Parathyroid adenoma (tissue), 2 donors: ENCODE measurements around the gene HNMT.

Experiments used
- H2AFZ ChIP-seq: fragments of 300-600 bp; sonication (generic); one replicate; pipeline ENCODE4 v1.7.0; 2017; ENCODE audit warnings: antibody characterized with exemption, mild to moderate bottlenecking
- H3K27ac ChIP-seq: fragments of 300-600 bp; sonication (generic); one replicate; pipeline ENCODE4 v1.7.0; 2017
- H3K27me3 ChIP-seq: fragments of 300-600 bp; sonication (generic); one replicate; pipeline ENCODE4 v1.7.0; 2017; ENCODE audit warnings: low read length; ENCODE audit not compliant: control insufficient read depth, insufficient read depth
- H3K36me3 ChIP-seq: fragments of 300-600 bp; sonication (generic); one replicate; pipeline ENCODE4 v1.7.0; 2017; ENCODE audit warnings: low read length; ENCODE audit not compliant: control insufficient read depth, insufficient read depth
- H3K4me1 ChIP-seq: fragments of 300-600 bp; sonication (generic); one replicate; pipeline ENCODE4 v1.7.0; 2017; ENCODE audit warnings: control low read depth
- H3K4me2 ChIP-seq: fragments of 300-600 bp; sonication (generic); one replicate; pipeline ENCODE4 v1.7.0; 2017; ENCODE audit warnings: low read length
- H3K4me3 ChIP-seq: fragments of 300-600 bp; sonication (generic); one replicate; pipeline ENCODE4 v1.7.0; 2017; ENCODE audit warnings: low read depth, low read length
- H3K79me2 ChIP-seq: fragments of 300-600 bp; sonication (generic); one replicate; pipeline ENCODE4 v1.7.0; 2017; ENCODE audit warnings: control low read depth
- H3K9ac ChIP-seq: fragments of 300-600 bp; sonication (generic); one replicate; pipeline ENCODE4 v1.7.0; 2017; ENCODE audit warnings: mild to moderate bottlenecking
- H3K9me3 ChIP-seq: fragments of 300-600 bp; sonication (generic); one replicate; pipeline ENCODE4 v1.7.0; 2017; ENCODE audit warnings: low read length; ENCODE audit not compliant: control insufficient read depth
- CTCF ChIP-seq: fragments of 300-600 bp; sonication (generic); IDR thresholded peaks from one replicate; pipeline ENCODE4 v1.7.0; 2017; ENCODE audit warnings: antibody characterized with exemption, mild to moderate bottlenecking
- donor health status: primary hyperparathyroidism.

Gene HNMT

GRCh38 chr2:137927846-137928245, 36.4 kb upstream of the HNMT start:
- no peak for TF ChIP-seq CTCF

GRCh38 chr2:137928547-137929518, 35.4 kb upstream of the HNMT start:
- no peaks in the 10 kb centered on the region for H3K36me3 ChIP-seq
- no peak for TF ChIP-seq CTCF
- H3K27ac ChIP-seq: no peak overlapping the region
- H3K9me3 ChIP-seq: no peaks in the 10 kb centered on the region
- H3K9ac ChIP-seq: no peak overlapping the region
- no peak overlapping the region for H3K4me2 ChIP-seq
- no peaks in the 10 kb centered on the region for H3K27me3 ChIP-seq
- H3K4me1 ChIP-seq: no peaks in the 10 kb centered on the region
- H3K79me2 ChIP-seq: no peaks in the 10 kb centered on the region
- H3K4me3 ChIP-seq: no peak overlapping the region
- no peak overlapping the region for H2AFZ ChIP-seq

More at GRCh38 chr2:137927846-137928245, 36.4 kb upstream of the HNMT start:
- H3K27ac ChIP-seq: no peak overlapping the region
- H3K4me1 ChIP-seq: no peaks in the 10 kb centered on the region
- no peaks in the 10 kb centered on the region for H3K36me3 ChIP-seq
- H3K4me3 ChIP-seq: no peak overlapping the region
- H3K4me2 ChIP-seq: no peak overlapping the region
- H3K79me2 ChIP-seq: no peaks in the 10 kb centered on the region
- H3K9ac ChIP-seq: no peak overlapping the region
- no peak overlapping the region for H2AFZ ChIP-seq
- no peaks in the 10 kb centered on the region for H3K9me3 ChIP-seq
- no peaks in the 10 kb centered on the region for H3K27me3 ChIP-seq

- Histone ChIP-seq H3K9me3 (no peaks in the 10 kb centered on the region), H3K4me1 (no peaks in the 10 kb centered on the region), H3K4me3 (no peak overlapping the region), H3K27ac (no peak overlapping the region), H3K9ac (no peak overlapping the region), H3K36me3 (no peaks in the 10 kb centered on the region), H2AFZ (no peak overlapping the region), H3K4me2 (no peak overlapping the region), H3K79me2 (no peaks in the 10 kb centered on the region), H3K27me3 (no peaks in the 10 kb centered on the region)
- TF ChIP-seq CTCF: no peak
Measured at GRCh38 chr2:137929519-137929916, 34.8 kb upstream of the HNMT start.

- Histone ChIP-seq H3K79me2 (no peaks in the 10 kb centered on the region), H3K9ac (no peak overlapping the region), H3K36me3 (no peaks in the 10 kb centered on the region), H3K4me2 (no peak overlapping the region), H3K9me3 (no peaks in the 10 kb centered on the region), H2AFZ (no peak overlapping the region), H3K27ac (no peak overlapping the region), H3K4me3 (no peak overlapping the region), H3K27me3 (no peaks in the 10 kb centered on the region), H3K4me1 (no peaks in the 10 kb centered on the region)
- no peak for TF ChIP-seq CTCF
Measured at GRCh38 chr2:137930146-137930545, 34.1 kb upstream of the HNMT start.

- no peak overlapping the region for H3K4me2 ChIP-seq
- H2AFZ ChIP-seq: no peak overlapping the region
- H3K27ac ChIP-seq: no peak overlapping the region
- no peak overlapping the region for H3K4me3 ChIP-seq
- no peaks in the 10 kb centered on the region for H3K27me3 ChIP-seq
- TF ChIP-seq CTCF: no peak
- no peaks in the 10 kb centered on the region for H3K36me3 ChIP-seq
- H3K4me1 ChIP-seq: no peaks in the 10 kb centered on the region
- no peaks in the 10 kb centered on the region for H3K9me3 ChIP-seq
- H3K9ac ChIP-seq: no peak overlapping the region
- H3K79me2 ChIP-seq: no peaks in the 10 kb centered on the region
Measured at GRCh38 chr2:137935591-137935990, 28.7 kb upstream of the HNMT start.
